GM18519 (cell line): Measurements from ENCODE around the gene EOMES.
A peak's percentile ranks its signal among the peaks of the same experiment; 100 is the strongest.
"Not testable (repeated sequence)": the region's sequence is repeated elsewhere in the genome, so short reads cannot be mapped to it uniquely, and the experiment has no call there.

Experiments used
- ATAC-seq: cut with Tn5 transposase; IDR thresholded peaks from one replicate; pipeline ENCODE4 v1.9.1; 2021; ENCODE audit warnings: mild to moderate bottlenecking, moderate library complexity; ENCODE audit not compliant: unreplicated experiment, low FRiP score

The EOMES gene

DNA sequence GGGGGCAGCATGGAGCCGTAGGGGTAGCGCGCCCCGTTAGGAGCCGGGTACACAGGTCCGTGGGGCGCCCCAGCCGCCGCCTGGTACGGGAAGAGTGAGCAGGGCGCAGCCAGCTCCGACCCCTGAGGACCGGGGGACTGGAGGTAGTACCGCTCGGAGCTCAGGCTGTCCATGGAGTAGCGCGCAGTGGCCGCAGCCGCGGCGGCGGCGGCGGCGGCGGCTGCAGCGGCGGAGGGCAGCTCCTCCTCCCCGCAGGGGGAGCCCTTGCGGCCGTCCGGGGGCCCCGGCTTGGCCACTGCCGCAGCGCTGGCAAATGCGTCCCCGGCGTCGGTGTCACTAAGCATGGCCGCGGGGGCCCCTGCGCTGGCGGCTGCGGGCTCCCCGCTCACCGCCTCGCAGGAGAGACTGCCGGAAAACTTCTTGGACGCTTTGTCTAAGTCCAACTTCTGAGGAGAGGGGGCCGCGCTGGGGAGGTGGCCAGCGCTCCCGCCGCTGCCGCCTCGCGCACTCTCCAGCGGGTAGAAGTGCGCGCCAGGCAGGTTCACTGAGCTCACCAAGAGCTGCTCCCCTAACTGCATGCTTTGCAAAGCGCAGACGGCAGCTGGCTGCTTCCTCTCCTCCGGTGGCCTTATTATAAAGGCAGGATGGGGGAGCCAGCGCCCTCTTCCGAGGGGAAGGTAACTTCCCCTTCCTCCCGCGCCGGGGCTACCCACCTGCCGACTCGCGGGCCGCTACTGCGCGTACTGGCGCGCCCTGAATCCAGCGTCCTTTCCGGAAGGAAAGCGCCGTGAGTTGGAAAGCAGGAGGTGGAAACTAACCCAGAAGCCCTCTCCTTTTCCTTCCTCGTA, at the start of gene EOMES:
Gene EOMES, minus strand, starts transcription at position 607 of the 848 bp plus-strand sequence. Its CDS starts 29 bp downstream, at position 578.
- peak; percentile 58 for ATAC-seq

DNA sequence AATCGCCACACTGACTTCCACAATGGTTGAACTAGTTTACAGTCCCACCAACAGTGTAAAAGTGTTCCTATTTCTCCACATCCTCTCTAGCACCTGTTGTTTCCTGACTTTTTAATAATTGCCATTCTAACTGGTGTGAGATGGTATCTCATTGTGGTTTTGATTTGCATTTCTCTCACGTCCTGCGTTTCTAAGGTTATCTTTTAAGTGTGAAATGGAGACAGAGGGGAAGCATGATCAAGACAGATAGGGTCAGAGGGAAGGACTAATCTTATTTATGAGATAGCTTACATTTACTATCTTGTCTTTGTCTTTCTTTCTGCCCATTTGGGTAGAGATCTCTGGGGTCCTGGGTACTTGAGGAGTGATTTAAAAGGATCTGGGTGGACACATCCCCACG, 48.3 kb upstream of the EOMES start:
- not testable (repeated sequence) for ATAC-seq

- no peak for ATAC-seq
Observed at GRCh38 chr3:27767000-27767399, 44.9 kb upstream of the EOMES start.

DNA sequence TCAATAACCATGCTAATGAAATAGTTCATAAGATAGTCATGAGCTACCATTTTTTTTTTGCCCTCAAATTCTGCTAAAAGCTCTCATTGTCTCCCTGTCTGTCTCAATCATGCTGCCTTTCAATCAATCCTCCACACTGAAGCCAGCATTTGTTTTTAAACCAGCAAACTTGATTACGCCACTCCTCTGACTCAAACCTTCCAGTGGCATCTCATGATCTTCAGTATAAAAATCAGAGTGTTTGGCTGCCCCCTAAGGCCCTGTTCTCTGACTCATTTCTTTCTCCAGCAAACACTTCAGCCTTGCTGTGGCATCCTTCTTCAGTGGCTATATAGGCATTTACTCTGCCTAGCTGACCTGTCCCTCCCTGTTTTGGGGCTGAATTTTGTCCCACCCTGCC, 36.0 kb upstream of the EOMES start:
- no peak for ATAC-seq

GRCh38 chr3:27756877-27757276, 34.8 kb upstream of the EOMES start:
- ATAC-seq = no peak

GRCh38 chr3:27752926-27753325, 30.8 kb upstream of the EOMES start:
- ATAC-seq = no peak

DNA sequence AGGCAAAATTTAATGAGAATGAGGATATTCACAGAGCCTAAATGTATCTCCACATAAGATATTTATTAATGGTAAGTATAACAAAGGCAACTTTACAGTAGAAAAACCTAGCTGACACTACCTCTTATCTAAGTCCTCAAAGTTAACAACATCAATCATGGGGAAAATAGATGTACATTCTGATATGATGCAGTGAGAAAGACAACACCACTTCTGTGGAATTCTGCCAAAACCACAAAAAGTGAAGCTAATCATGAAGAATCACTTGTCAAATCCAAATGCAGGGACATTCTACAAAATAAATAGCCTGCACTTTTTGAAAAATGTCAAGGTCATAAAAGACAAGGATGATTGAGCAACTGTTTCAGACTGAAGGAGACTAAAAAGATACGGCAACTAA, 27.5 kb upstream of the EOMES start:
- ATAC-seq = no peak

DNA sequence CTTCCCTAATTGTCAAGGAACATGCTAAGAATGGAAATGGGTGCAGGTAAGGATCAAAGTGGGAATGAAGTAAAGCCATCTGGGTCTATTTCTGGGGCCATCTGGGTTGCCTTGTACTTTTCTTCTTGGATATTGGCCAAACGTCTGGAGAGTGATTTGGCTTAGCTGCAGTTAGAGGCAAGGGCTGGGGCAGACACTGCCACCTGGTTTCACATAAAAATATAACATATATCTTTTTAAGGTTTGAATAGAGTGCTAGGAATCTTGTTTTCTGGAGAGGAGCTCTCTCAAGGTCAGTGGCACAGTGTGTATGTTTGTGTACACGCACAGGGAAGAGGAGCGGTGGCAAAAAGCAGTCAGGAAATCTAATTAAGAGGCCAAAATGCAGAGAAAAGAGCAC, 24.7 kb upstream of the EOMES start:
- no peak for ATAC-seq

DNA sequence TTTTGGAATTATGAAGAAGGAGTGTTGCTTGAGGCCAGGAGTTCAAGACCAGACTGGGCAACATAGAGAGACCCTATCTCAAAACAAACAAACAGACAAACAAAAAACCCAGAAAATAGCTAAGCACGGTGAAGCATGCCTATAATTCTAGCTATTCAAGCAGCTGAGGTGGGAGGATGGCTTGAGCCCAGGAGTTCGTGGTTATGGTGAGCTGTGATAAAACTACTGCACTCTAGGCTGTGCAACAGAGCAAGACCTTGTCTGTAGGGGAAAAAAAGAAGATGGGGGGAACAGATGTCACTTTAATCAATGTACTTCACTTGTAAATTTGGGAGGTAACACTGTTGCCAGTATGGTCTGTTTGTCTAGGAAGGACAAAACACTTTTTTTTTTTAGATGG, 18.7 kb upstream of the EOMES start:
- ATAC-seq = no peak

- ATAC-seq = no peak
Observed at GRCh38 chr3:27737091-27737490, 15.0 kb upstream of the EOMES start.

- ATAC-seq = no peak
Observed at GRCh38 chr3:27730774-27731659, 8.9 kb upstream of the EOMES start.

DNA sequence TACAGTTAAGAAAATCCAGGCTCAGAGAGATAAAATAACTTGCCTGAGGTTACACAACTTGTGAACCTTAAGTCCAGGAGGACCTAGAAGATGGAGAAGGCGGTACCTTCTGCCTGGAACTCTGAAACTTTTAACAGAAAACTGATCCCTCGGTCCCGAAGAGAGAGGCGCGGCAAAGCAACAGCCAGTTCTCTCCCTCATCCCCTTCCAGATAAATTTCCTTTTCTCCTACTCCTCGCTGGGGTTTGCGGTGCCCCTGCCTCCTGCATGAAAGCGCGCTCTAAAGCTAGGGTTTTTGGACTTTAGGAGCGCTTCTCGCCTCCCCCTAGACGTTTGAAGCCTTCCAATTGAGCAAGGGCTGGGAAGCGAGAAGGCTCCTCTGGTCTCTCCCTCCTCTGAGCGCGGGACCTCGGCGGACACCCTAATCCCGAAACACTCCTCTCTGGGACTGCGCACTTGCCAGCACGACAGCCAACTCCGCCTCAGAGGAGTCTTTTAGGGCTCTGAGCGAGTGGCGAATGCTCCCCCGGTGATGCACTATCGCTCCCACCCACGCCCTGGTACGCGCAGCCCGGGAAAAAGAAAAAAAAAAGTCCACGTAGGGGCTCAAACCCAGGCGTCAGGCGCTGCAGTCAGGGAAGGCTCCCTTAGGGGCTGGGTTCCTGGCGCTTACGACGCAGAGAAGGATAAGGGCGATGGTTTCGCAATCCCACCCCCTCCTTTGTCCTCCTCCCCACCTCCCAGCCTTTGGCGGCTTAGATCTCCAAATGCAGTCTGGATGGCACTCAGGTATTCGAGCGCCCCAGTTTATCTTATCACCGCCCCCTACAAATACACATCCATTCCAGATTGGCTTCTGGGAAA, 7.9 kb upstream of the EOMES start:
- ATAC-seq = no peak

DNA sequence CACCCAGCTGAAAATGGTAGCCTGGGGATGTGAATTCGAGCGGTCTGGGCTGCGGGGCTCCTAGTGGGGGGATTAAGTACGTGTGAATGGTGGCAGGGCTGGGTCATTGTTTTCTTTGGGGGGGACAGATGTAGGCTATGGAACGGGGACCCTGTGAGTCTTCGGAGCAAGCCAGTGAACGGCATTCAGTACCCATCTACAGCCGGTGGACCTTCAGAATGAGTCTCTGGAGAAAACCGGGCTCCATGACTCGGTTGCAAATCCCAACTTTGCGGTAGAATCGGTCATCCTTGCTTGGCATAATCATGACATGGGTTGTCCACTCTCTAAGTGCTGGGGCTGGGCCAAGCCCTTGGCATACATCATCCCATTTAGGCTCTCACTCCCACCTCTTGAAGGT, 7.2 kb upstream of the EOMES start:
- ATAC-seq = no peak

GRCh38 chr3:27728195-27729087, 6.3 kb upstream of the EOMES start:
- no peak for ATAC-seq

GRCh38 chr3:27726240-27726639, 4.1 kb upstream of the EOMES start:
- ATAC-seq = no peak

- no peak for ATAC-seq
Observed at GRCh38 chr3:27724459-27725197, 2.5 kb upstream of the EOMES start.

DNA sequence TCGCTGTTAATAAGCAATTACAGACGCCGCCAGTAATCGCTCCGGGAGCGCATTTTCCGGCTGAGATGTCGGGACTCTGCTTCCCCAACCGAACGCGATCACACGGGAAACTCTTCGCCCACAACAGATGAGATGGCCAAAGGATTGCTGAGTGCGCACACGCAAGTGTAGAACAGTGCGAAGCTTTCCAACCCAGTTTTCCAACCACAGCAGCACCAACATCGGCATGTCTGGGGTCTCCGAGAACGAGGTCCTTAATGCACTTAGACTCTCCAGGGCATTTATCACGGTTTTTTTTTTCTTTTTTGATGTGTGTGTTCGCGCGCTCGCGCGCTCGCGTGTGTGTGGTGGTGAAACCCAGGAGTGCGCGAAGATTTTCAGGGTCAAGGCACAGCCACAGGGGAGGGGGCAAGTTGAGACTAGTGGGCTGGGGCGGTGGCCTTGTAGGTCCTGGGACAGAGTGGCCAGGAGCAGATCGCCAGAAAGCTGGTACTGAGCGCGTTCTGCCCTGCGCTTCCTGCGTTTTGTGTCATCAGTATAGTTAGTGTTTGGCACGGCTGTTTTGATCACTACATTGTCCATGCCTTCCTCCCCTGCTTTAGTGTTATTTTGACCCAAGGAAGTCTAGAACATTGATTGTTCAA, 1.8 kb upstream of the EOMES start:
- ATAC-seq = no peak

DNA sequence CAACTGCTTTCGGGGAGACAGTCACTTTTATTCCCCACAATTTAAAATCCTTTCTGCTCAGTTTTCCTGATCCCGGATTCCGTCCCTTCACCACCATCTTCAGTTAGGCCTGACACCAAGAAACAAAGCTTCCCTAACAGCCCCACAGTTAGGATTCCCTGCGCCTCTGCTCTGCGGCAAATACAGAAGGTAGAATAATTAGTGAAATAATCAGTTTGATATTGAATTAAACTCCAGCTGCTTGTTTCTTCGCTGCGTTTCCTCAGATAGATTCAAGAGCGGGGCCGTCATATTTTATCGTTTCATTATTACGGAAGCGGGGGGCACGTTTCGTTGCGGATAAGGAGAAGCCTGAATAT, 1.3 kb upstream of the EOMES start:
- ATAC-seq = no peak
